A549 (cell line): ENCODE data around the gene MTAP.

Source experiments
- BHLHE40 ChIP-seq: IDR thresholded peaks from 2 replicates; pipeline ENCODE4 v1.6.1; 2012; ENCODE audit warnings: low read depth, low read length, inconsistent platforms
- CBX2 ChIP-seq: fragments of 200-600 bp; sonication (generic); IDR thresholded peaks from 2 replicates; pipeline ENCODE4 v1.6.1; 2016; ENCODE audit warnings: low read depth, mild to moderate bottlenecking, borderline replicate concordance
- MAX ChIP-seq: IDR thresholded peaks from 2 replicates; pipeline ENCODE4 v1.6.1; 2012
- NR3C1 ChIP-seq: fragments of >200 bp; sonication (Bioruptor Twin); formaldehyde crosslinking; IDR thresholded peaks from 3 replicates; pipeline ENCODE4 v1.6.1; 2017
- POLR2A ChIP-seq: IDR thresholded peaks from 2 replicates; pipeline ENCODE4 v1.6.1; 2012; ENCODE audit warnings: mild to moderate bottlenecking, low read length
- RAD21 ChIP-seq, 2 experiments: fragments of >200 bp in 1 of 2; sonication (Bioruptor Twin) in 1 of 2; formaldehyde crosslinking in 1 of 2; IDR thresholded peaks in 1 of 2; conservative IDR thresholded peaks in 1 of 2; 2 replicates in 1 of 2; 3 replicates in 1 of 2; pipeline ENCODE4 v1.6.1; 2012 to 2018; ENCODE audit warnings: inconsistent platforms in 1 of 2
- REST ChIP-seq: fragments of 200-600 bp; sonication (generic); IDR thresholded peaks from 2 replicates; pipeline ENCODE4 v1.6.1; 2016; ENCODE audit warnings: antibody characterized with exemption, mild to moderate bottlenecking, moderate library complexity
- USF2 ChIP-seq: fragments of 450-650 bp; IDR thresholded peaks from 2 replicates; pipeline ENCODE4 v1.6.1; 2014; ENCODE audit warnings: antibody characterized with exemption
- TF ChIP-seq, protein P1 (sequence below): fragments of >200 bp; sonication (Bioruptor Twin); formaldehyde crosslinking; IDR thresholded peaks from 3 replicates; pipeline ENCODE4 v1.5.1; 2016
- TF ChIP-seq, protein P2 (sequence below): IDR thresholded peaks from 2 replicates; pipeline ENCODE4 v1.6.1; 2012

GRCh38 chr9:21919377-21920362 lies 117.2 kb downstream of the MTAP start:
- TF ChIP-seq REST (no peak), MAX (no peak), BHLHE40 (no peak), POLR2A (no peak), NR3C1 (no peak), USF2 (no peak), RAD21 (conservative IDR thresholded peaks at IDR 0.05 in 1 of 2, IDR thresholded peaks at IDR 0.05 in 1 of 2) (no peak), CBX2 (no peak)
- TF ChIP-seq, protein P1, sequence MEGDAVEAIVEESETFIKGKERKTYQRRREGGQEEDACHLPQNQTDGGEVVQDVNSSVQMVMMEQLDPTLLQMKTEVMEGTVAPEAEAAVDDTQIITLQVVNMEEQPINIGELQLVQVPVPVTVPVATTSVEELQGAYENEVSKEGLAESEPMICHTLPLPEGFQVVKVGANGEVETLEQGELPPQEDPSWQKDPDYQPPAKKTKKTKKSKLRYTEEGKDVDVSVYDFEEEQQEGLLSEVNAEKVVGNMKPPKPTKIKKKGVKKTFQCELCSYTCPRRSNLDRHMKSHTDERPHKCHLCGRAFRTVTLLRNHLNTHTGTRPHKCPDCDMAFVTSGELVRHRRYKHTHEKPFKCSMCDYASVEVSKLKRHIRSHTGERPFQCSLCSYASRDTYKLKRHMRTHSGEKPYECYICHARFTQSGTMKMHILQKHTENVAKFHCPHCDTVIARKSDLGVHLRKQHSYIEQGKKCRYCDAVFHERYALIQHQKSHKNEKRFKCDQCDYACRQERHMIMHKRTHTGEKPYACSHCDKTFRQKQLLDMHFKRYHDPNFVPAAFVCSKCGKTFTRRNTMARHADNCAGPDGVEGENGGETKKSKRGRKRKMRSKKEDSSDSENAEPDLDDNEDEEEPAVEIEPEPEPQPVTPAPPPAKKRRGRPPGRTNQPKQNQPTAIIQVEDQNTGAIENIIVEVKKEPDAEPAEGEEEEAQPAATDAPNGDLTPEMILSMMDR, result no peak
- TF ChIP-seq, protein P2, sequence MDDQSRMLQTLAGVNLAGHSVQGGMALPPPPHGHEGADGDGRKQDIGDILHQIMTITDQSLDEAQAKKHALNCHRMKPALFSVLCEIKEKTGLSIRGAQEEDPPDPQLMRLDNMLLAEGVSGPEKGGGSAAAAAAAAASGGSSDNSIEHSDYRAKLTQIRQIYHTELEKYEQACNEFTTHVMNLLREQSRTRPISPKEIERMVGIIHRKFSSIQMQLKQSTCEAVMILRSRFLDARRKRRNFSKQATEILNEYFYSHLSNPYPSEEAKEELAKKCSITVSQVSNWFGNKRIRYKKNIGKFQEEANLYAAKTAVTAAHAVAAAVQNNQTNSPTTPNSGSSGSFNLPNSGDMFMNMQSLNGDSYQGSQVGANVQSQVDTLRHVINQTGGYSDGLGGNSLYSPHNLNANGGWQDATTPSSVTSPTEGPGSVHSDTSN, result no peak
